ENCODE measurements around the gene FOXP1. TPM values are rescaled to one million over a fixed set of nuclear protein-coding genes. Genes with fewer than 3 reads are reported as not detected.

The FOXP1 gene
- total RNA-seq, 1 donor from 2014 or later = 31.1 TPM

DNA sequence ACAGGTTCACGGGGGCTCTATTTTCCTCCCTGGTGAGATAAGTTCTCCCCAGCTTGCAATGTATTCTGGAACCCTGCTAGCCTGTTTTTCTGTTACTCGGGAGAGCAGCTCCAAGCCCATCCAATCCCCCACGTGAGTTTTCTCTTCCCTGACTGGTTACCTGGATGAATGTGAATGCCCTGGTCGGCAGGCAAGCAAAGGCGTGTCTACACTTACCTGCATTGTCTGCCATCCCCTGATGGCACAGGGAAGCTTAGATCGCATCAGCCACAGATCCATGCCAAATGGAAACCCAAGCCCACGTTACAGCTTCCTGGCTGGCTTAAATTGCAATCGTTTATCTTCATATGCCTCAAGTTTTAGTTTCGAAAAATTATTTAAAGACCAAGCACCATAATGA lies 149.9 kb downstream of the FOXP1 start:
- Mint-ChIP-seq H3K27ac (ENCODE audit: unreplicated experiment) (no peak overlapping the region), H3K36me3 (ENCODE audit: unreplicated experiment) (peaks cover 5% of the 10 kb centered on the region), H3K4me1 (ENCODE audit: low read depth, unreplicated experiment) (peaks cover 9% of the 10 kb centered on the region), H3K4me3 (ENCODE audit: unreplicated experiment) (no peak overlapping the region), H3K9me3 (ENCODE audit: unreplicated experiment) (peaks cover 4% of the 10 kb centered on the region), H3K27me3 (ENCODE audit: unreplicated experiment) (peaks cover 2% of the 10 kb centered on the region)
- DNase-seq = no peak
- TF ChIP-seq, protein P1, sequence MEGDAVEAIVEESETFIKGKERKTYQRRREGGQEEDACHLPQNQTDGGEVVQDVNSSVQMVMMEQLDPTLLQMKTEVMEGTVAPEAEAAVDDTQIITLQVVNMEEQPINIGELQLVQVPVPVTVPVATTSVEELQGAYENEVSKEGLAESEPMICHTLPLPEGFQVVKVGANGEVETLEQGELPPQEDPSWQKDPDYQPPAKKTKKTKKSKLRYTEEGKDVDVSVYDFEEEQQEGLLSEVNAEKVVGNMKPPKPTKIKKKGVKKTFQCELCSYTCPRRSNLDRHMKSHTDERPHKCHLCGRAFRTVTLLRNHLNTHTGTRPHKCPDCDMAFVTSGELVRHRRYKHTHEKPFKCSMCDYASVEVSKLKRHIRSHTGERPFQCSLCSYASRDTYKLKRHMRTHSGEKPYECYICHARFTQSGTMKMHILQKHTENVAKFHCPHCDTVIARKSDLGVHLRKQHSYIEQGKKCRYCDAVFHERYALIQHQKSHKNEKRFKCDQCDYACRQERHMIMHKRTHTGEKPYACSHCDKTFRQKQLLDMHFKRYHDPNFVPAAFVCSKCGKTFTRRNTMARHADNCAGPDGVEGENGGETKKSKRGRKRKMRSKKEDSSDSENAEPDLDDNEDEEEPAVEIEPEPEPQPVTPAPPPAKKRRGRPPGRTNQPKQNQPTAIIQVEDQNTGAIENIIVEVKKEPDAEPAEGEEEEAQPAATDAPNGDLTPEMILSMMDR (IDR thresholded peaks at IDR 0.05; ENCODE audit: partially characterized antibody, unreplicated experiment) = no peak

DNA sequence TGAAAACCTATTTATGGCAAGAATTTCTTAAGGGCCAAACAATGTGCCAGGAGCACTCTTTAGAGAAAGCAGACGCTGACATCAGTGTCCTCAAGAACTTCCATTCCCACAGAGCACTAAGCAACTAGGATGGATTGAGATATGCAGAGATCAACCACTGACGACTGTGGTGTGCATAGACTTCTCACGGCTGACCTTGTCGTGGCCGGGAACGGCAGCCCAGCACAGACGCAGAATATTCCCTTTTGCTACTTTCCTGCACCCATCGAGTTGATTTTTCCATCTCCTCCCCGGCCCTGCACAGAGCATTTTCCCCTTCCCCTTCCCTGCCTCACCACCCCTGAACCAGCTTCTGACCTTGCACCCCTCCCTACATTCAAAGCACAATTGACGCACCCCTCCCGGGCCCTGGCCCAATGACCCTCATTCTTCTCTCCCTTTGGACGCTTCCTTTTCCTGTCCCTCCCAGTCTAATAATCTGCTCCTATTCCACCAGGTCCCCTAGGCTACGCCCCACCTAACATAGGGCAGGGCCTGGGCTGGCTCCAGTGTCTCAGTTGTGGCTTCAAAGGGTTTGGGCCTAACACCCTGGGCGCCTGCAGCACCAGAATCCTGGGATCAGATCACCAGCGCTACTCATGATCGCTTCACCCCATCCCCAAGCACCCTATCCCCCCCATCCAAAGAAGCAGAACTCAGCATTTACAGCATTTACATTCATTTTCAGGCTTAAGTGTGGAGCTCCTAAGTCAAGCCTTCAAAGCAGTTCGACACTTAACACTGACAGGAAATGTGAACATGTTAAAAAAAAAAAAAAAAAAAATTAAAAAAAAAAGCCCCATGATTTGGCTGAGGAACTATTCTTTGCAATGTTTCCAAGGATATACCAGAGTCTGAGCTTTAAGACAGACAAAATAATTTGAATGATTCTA lies 151.2 kb downstream of the FOXP1 start:
- Mint-ChIP-seq H3K4me3 (ENCODE audit: unreplicated experiment) (no peak overlapping the region), H3K36me3 (ENCODE audit: unreplicated experiment) (peaks cover 13% of the 10 kb centered on the region), H3K9me3 (ENCODE audit: unreplicated experiment) (peaks cover 6% of the 10 kb centered on the region), H3K27ac (ENCODE audit: unreplicated experiment) (no peak overlapping the region), H3K27me3 (ENCODE audit: unreplicated experiment) (peaks cover 5% of the 10 kb centered on the region), H3K4me1 (ENCODE audit: low read depth, unreplicated experiment) (peaks cover 10% of the 10 kb centered on the region)
- no peak for DNase-seq
- TF ChIP-seq, protein P1 (IDR thresholded peaks at IDR 0.05; ENCODE audit: partially characterized antibody, unreplicated experiment) = no peak

DNA sequence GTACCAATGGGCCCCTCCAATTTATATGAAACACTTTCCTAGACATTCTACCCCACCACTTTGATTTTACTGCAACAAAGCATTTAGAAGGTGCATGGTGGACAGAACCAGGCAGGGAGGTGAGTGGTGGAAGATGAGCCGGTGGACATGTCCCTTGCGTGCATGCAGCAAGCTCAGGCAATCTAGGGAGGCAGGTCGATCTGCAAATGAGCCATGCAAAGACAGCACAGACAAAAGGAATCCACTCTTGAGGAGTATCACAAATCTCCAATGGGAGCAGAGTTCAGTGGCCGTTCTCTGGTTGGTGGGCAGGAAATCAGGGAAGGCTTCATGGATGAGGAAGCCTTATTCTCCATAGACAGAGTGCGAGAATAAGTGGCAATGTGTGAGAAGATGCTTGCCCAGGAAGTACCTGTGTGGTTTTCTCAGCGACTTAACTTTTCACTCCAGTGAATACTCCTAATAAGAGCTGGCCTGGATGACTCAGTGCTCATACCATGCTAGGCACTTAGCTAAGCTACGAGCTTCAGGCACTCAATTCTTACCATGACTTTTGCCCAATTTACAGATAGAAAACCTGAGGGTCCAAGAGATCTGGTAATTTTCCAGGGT lies 152.5 kb downstream of the FOXP1 start:
- Mint-ChIP-seq H3K36me3 (ENCODE audit: unreplicated experiment) (peaks cover 17% of the 10 kb centered on the region), H3K9me3 (ENCODE audit: unreplicated experiment) (peaks cover 6% of the 10 kb centered on the region), H3K27me3 (ENCODE audit: unreplicated experiment) (peaks cover 5% of the 10 kb centered on the region), H3K4me3 (ENCODE audit: unreplicated experiment) (no peak overlapping the region), H3K4me1 (ENCODE audit: low read depth, unreplicated experiment) (peaks cover 10% of the 10 kb centered on the region), H3K27ac (ENCODE audit: unreplicated experiment) (no peak overlapping the region)
- TF ChIP-seq, protein P1 (IDR thresholded peaks at IDR 0.05; ENCODE audit: partially characterized antibody, unreplicated experiment) = no peak
- DNase-seq = no peak

DNA sequence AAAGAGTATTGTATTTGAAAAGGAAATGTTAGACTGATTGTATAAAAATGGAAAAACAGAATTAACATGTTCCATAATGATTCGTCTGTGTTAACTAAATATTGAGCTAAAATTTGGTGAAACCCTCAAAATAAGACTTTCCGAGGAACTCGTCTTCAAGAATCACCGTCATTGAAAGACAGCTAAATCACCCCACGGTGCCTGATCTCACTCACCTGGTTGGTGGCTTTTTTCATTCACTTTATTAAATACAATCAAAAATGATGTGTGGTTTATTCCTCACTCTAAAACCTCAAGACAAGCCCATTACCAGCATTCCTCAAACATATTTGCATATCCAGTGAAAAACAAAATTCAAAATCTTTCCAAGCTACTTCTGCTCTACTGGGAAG lies 153.9 kb downstream of the FOXP1 start:
- H3K4me1 Mint-ChIP-seq (ENCODE audit: low read depth, unreplicated experiment) = peaks cover 10% of the 10 kb centered on the region
- peaks cover 5% of the 10 kb centered on the region for H3K9me3 Mint-ChIP-seq (ENCODE audit: unreplicated experiment)
- no peak for DNase-seq
- H3K27ac Mint-ChIP-seq (ENCODE audit: unreplicated experiment) = no peak overlapping the region
- peaks cover 12% of the 10 kb centered on the region for H3K36me3 Mint-ChIP-seq (ENCODE audit: unreplicated experiment)
- peaks cover 6% of the 10 kb centered on the region for H3K27me3 Mint-ChIP-seq (ENCODE audit: unreplicated experiment)
- no peak overlapping the region for H3K4me3 Mint-ChIP-seq (ENCODE audit: unreplicated experiment)
- TF ChIP-seq, protein P1 (IDR thresholded peaks at IDR 0.05; ENCODE audit: partially characterized antibody, unreplicated experiment) = no peak

All from glutamatergic neuron (in vitro differentiated cells).